HG02981 (cell line): ENCODE data around the gene FILIP1.
A peak's percentile ranks its signal among the peaks of the same experiment; 100 is the strongest.
"Not testable (repeated sequence)": the region's sequence is repeated elsewhere in the genome, so short reads cannot be mapped to it uniquely, and the experiment has no call there.

Source experiments
- ATAC-seq: cut with Tn5 transposase; IDR thresholded peaks from one replicate; pipeline ENCODE4 v1.9.1; 2021; ENCODE audit warnings: mild to moderate bottlenecking, moderate library complexity; ENCODE audit not compliant: unreplicated experiment

FILIP1 gene

GRCh38 chr6:75422024-75422639, 71.5 kb downstream of the FILIP1 start:
- ATAC-seq: no peak

- no peak for ATAC-seq
Measured at GRCh38 chr6:75421316-75422023, 72.1 kb downstream of the FILIP1 start.

GRCh38 chr6:75419980-75420379, 73.6 kb downstream of the FILIP1 start:
- ATAC-seq: no peak

GRCh38 chr6:75419416-75419815, 74.2 kb downstream of the FILIP1 start:
- no peak for ATAC-seq

GRCh38 chr6:75418233-75418632, 75.4 kb downstream of the FILIP1 start:
- peak; percentile 95 for ATAC-seq

- ATAC-seq: no peak
Measured at GRCh38 chr6:75416443-75416842, 77.2 kb downstream of the FILIP1 start.

GRCh38 chr6:75415804-75416203, 77.8 kb downstream of the FILIP1 start:
- ATAC-seq: no peak

- ATAC-seq: no peak
Measured at GRCh38 chr6:75414445-75415021, 79.1 kb downstream of the FILIP1 start.

- no peak for ATAC-seq
Measured at GRCh38 chr6:75412969-75413662, 80.5 kb downstream of the FILIP1 start.

GRCh38 chr6:75410564-75410963, 83.0 kb downstream of the FILIP1 start:
- ATAC-seq: not testable (repeated sequence)

- ATAC-seq: peak; percentile 47
Measured at GRCh38 chr6:75409928-75410327, 83.7 kb downstream of the FILIP1 start.

GRCh38 chr6:75409286-75409685, 84.3 kb downstream of the FILIP1 start:
- ATAC-seq: no peak

GRCh38 chr6:75403563-75404080, 90.0 kb downstream of the FILIP1 start:
- no peak for ATAC-seq

GRCh38 chr6:75402296-75402695, 91.3 kb downstream of the FILIP1 start:
- no peak for ATAC-seq

- no peak for ATAC-seq
Measured at GRCh38 chr6:75397656-75398465, 95.7 kb downstream of the FILIP1 start.

GRCh38 chr6:75397171-75397570, 96.4 kb downstream of the FILIP1 start:
- no peak for ATAC-seq

- no peak for ATAC-seq
Measured at GRCh38 chr6:75396005-75396800, 97.4 kb downstream of the FILIP1 start.

- no peak for ATAC-seq
Measured at GRCh38 chr6:75393806-75394205, 99.8 kb downstream of the FILIP1 start.

GRCh38 chr6:75391276-75391675, 102.3 kb downstream of the FILIP1 start:
- no peak for ATAC-seq
